Epithelial cell of esophagus (primary cell): Measurements from ENCODE around the gene SLC9A8.

Experiments used
- DNase-seq: peaks from one replicate; pipeline ENCODE4 v3.0.0; 2010; ENCODE audit warnings: low read depth
- H3K4me3 ChIP-seq: 2 replicates; pipeline ENCODE4 v1.5.1; 2011; ENCODE audit warnings: mild to moderate bottlenecking, low read length, control low read depth
- CTCF ChIP-seq: IDR thresholded peaks from 2 replicates; pipeline ENCODE4 v1.5.1; 2011; ENCODE audit warnings: low read depth, mild to moderate bottlenecking, low read length, control low read depth, inconsistent platforms; ENCODE audit not compliant: insufficient read depth; ENCODE audit errors: missing control alignments

Gene SLC9A8

GRCh38 chr20:49852522-49853080, 40.0 kb downstream of the SLC9A8 start:
- no peak overlapping the region for H3K4me3 ChIP-seq
- TF ChIP-seq CTCF, result no peak
- no peak for DNase-seq

GRCh38 chr20:49853640-49854039, 41.0 kb downstream of the SLC9A8 start:
- no peak for TF ChIP-seq CTCF
- DNase-seq, result peak; percentile 86

DNA sequence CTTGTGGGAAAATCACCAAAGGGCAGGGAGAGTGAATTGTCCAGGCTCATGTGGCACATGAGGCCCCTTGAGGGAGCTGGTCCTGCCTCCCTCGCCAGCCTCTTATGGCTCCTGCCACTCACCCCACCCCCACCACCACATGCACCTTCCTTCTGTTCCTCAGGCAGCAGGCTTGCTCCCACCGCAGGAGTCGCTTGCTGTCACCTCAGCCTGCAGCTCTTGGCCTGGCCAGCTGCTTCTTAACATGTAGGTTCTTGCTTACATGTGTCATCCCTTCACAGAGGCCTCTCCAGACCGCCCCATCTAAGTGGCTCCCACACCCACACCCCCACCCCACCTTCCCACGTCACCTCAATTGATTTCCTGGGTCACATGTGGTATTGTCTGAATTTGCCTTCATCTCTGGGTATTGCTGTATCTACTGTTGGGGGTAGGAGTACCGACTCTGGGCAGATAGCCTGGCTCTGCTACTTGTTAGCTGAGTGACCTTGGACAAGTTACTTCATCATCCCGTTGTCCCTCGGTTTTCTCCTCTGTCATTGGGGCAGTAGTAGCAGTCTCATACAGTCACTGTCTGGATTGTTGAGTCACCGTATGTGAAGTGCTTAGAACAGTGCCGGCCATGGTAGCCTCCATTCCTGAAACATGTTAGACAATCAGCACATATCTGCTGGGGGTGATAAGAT, 41.7 kb downstream of the SLC9A8 start:
- no peak for TF ChIP-seq CTCF
- H3K4me3 ChIP-seq, result no peak overlapping the region
- peak; percentile 81 for DNase-seq

More at GRCh38 chr20:49853640-49854039, 41.0 kb downstream of the SLC9A8 start:
- no peak overlapping the region for H3K4me3 ChIP-seq

DNA sequence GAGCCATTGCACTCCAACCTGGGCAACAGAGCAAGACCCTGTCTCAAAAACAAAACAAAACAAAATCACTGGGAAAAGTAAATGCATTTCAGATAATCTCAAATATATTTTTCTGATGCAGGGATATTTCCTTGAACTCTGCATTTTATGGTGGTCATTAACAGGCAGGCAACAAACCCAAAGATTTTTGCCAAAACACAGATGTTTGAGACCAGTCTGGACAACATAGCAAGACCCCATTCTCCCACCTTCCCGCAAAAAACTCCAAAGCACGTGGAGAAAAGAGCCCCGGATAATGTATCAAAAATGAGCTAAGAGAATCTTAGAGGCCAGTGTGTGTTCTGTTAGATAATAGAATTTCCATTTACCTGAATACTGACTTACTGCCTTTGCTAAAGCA, 44.3 kb downstream of the SLC9A8 start:
- H3K4me3 ChIP-seq, result no peak overlapping the region
- no peak for DNase-seq
- TF ChIP-seq CTCF, result no peak

GRCh38 chr20:49858076-49858585, 45.5 kb downstream of the SLC9A8 start:
- DNase-seq, result no peak
- TF ChIP-seq CTCF, result no peak
- no peak overlapping the region for H3K4me3 ChIP-seq

DNA sequence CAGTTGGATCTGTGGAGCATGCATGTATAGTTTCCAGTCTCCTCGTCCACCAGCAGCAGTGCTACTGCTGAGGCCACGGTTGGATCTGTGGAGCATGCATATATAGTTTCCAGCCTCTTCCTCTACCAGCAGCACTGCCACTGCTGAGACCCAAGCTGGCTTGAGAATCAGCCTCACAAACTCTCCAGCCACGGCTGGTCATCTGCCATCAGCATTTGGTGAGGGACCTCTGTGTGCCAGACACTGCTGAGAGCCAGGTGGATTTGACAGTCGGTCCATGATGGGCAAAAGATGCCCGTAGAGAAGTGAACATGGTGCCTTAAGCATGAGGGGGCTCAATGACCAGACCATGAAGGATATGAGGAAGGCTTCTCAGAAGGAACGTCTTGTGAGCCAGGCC, 46.4 kb downstream of the SLC9A8 start:
- no peak overlapping the region for H3K4me3 ChIP-seq
- no peak for DNase-seq
- TF ChIP-seq CTCF, result no peak
